ENCODE measurements around the gene CREG1.

Gene CREG1

GRCh38 chr1:167592475-167592874 is 38.9 kb upstream of the CREG1 start:
- no peak for TF ChIP-seq EZH2phosphoT487 (IDR thresholded peaks at IDR 0.05; ENCODE audit: borderline replicate concordance, low read length)
- TF ChIP-seq, protein P1, sequence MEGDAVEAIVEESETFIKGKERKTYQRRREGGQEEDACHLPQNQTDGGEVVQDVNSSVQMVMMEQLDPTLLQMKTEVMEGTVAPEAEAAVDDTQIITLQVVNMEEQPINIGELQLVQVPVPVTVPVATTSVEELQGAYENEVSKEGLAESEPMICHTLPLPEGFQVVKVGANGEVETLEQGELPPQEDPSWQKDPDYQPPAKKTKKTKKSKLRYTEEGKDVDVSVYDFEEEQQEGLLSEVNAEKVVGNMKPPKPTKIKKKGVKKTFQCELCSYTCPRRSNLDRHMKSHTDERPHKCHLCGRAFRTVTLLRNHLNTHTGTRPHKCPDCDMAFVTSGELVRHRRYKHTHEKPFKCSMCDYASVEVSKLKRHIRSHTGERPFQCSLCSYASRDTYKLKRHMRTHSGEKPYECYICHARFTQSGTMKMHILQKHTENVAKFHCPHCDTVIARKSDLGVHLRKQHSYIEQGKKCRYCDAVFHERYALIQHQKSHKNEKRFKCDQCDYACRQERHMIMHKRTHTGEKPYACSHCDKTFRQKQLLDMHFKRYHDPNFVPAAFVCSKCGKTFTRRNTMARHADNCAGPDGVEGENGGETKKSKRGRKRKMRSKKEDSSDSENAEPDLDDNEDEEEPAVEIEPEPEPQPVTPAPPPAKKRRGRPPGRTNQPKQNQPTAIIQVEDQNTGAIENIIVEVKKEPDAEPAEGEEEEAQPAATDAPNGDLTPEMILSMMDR (IDR thresholded peaks at IDR 0.05; ENCODE audit: low read depth, low read length, poor library complexity, severe bottlenecking) = no peak
- no peak overlapping the region for H3K27ac ChIP-seq (ENCODE audit: low read depth, low read length)
- H3F3A ChIP-seq (ENCODE audit: control insufficient read depth, insufficient read depth) = no peaks in the 10 kb centered on the region
- no peak overlapping the region for H3K4me3 ChIP-seq (ENCODE audit: low read length)
- no peaks in the 10 kb centered on the region for H4K20me1 ChIP-seq (ENCODE audit: control insufficient read depth, insufficient read depth, low read depth, low read length)
- no peaks in the 10 kb centered on the region for H3K27me3 ChIP-seq (ENCODE audit: control insufficient read depth, low read length)
- H3K4me2 ChIP-seq (ENCODE audit: low read length) = no peak overlapping the region
- H3K36me3 ChIP-seq (ENCODE audit: control insufficient read depth, low read length) = no peaks in the 10 kb centered on the region
- H3K9me3 ChIP-seq (ENCODE audit: control insufficient read depth, insufficient read depth, low read length) = no peaks in the 10 kb centered on the region
- no peaks in the 10 kb centered on the region for H3K9me2 ChIP-seq (replicated peaks; ENCODE audit: control insufficient read depth, low read length)
- peaks cover 9% of the 10 kb centered on the region for H3K4me1 ChIP-seq (ENCODE audit: control insufficient read depth, low read length)
- H3K79me2 ChIP-seq (ENCODE audit: control insufficient read depth, low read length) = no peaks in the 10 kb centered on the region

GRCh38 chr1:167588361-167588760 is 34.8 kb upstream of the CREG1 start:
- no peaks in the 10 kb centered on the region for H4K20me1 ChIP-seq (ENCODE audit: control insufficient read depth, insufficient read depth, low read depth, low read length)
- no peaks in the 10 kb centered on the region for H3K79me2 ChIP-seq (ENCODE audit: control insufficient read depth, low read length)
- no peaks in the 10 kb centered on the region for H3K27me3 ChIP-seq (ENCODE audit: control insufficient read depth, low read length)
- no peak overlapping the region for H3K27ac ChIP-seq (ENCODE audit: low read depth, low read length)
- no peak overlapping the region; the same call in 1 of the 2 replicates for H3K4me2 ChIP-seq (ENCODE audit: low read length)
- H3K9me3 ChIP-seq (ENCODE audit: control insufficient read depth, insufficient read depth, low read length) = no peaks in the 10 kb centered on the region
- H3K36me3 ChIP-seq (ENCODE audit: control insufficient read depth, low read length) = no peaks in the 10 kb centered on the region
- TF ChIP-seq EZH2phosphoT487 (IDR thresholded peaks at IDR 0.05; ENCODE audit: borderline replicate concordance, low read length) = no peak
- TF ChIP-seq, protein P1 (IDR thresholded peaks at IDR 0.05; ENCODE audit: low read depth, low read length, poor library complexity, severe bottlenecking) = no peak
- no peak overlapping the region for H3K4me3 ChIP-seq (ENCODE audit: low read length)
- H3K4me1 ChIP-seq (ENCODE audit: control insufficient read depth, low read length) = peaks cover 12% of the 10 kb centered on the region
- H3F3A ChIP-seq (ENCODE audit: control insufficient read depth, insufficient read depth) = no peaks in the 10 kb centered on the region
- H3K9me2 ChIP-seq (replicated peaks; ENCODE audit: control insufficient read depth, low read length) = no peaks in the 10 kb centered on the region

- no peaks in the 10 kb centered on the region for H3K9me2 ChIP-seq (replicated peaks; ENCODE audit: control insufficient read depth, low read length)
- H4K20me1 ChIP-seq (ENCODE audit: control insufficient read depth, insufficient read depth, low read depth, low read length) = no peaks in the 10 kb centered on the region
- TF ChIP-seq, protein P1 (IDR thresholded peaks at IDR 0.05; ENCODE audit: low read depth, low read length, poor library complexity, severe bottlenecking) = no peak
- TF ChIP-seq EZH2phosphoT487 (IDR thresholded peaks at IDR 0.05; ENCODE audit: borderline replicate concordance, low read length) = no peak
- no peaks in the 10 kb centered on the region for H3K9me3 ChIP-seq (ENCODE audit: control insufficient read depth, insufficient read depth, low read length)
- H3K79me2 ChIP-seq (ENCODE audit: control insufficient read depth, low read length) = no peaks in the 10 kb centered on the region
- no peaks in the 10 kb centered on the region for H3K36me3 ChIP-seq (ENCODE audit: control insufficient read depth, low read length)
- H3K4me1 ChIP-seq (ENCODE audit: control insufficient read depth, low read length) = peaks cover 12% of the 10 kb centered on the region
- no peaks in the 10 kb centered on the region for H3F3A ChIP-seq (ENCODE audit: control insufficient read depth, insufficient read depth)
- no peak overlapping the region for H3K4me3 ChIP-seq (ENCODE audit: low read length)
- H3K4me2 ChIP-seq (ENCODE audit: low read length) = peak overlapping the region; percentile 11; the same call in 1 of the 2 replicates
- H3K27ac ChIP-seq (ENCODE audit: low read depth, low read length) = no peak overlapping the region
- H3K27me3 ChIP-seq (ENCODE audit: control insufficient read depth, low read length) = no peaks in the 10 kb centered on the region
Observed at GRCh38 chr1:167587872-167588271, 34.3 kb upstream of the CREG1 start.
